Dendritic cell treated with granulocyte-macrophage colony-stimulating factor and Interleukin-4, amounts not matched to agents 40 ng/mL and 50 ng/mL, for 4 days (primary cell): Measurements from ENCODE around the gene TAF13.
A peak's percentile ranks its signal among the peaks of the same experiment; 100 is the strongest.
"Not testable (repeated sequence)": the region's sequence is repeated elsewhere in the genome, so short reads cannot be mapped to it uniquely, and the experiment has no call there.

Experiments used
- H3K27ac Mint-ChIP-seq: one replicate; pipeline ENCODE4 v1.8.0; 2022; ENCODE audit warnings: mild to moderate bottlenecking, mixed read lengths
- H3K27me3 Mint-ChIP-seq: one replicate; pipeline ENCODE4 v1.8.0; 2022; ENCODE audit warnings: mild to moderate bottlenecking, mixed read lengths
- H3K36me3 Mint-ChIP-seq: one replicate; pipeline ENCODE4 v1.8.0; 2022; ENCODE audit warnings: low read depth, mixed read lengths
- H3K4me1 Mint-ChIP-seq: one replicate; pipeline ENCODE4 v1.8.0; 2022; ENCODE audit warnings: low read depth, mixed read lengths
- H3K4me3 Mint-ChIP-seq: one replicate; pipeline ENCODE4 v1.8.0; 2022; ENCODE audit warnings: mild to moderate bottlenecking, moderate library complexity, mixed read lengths
- H3K9me3 Mint-ChIP-seq: one replicate; pipeline ENCODE4 v1.8.0; 2022; ENCODE audit warnings: mixed read lengths
- intact Hi-C: fragments of 100-400 bp; cut with micrococcal nuclease; formaldehyde crosslinking; loops from one replicate; pipeline ENCODE4 v1.15.0; 2022

Gene TAF13

DNA sequence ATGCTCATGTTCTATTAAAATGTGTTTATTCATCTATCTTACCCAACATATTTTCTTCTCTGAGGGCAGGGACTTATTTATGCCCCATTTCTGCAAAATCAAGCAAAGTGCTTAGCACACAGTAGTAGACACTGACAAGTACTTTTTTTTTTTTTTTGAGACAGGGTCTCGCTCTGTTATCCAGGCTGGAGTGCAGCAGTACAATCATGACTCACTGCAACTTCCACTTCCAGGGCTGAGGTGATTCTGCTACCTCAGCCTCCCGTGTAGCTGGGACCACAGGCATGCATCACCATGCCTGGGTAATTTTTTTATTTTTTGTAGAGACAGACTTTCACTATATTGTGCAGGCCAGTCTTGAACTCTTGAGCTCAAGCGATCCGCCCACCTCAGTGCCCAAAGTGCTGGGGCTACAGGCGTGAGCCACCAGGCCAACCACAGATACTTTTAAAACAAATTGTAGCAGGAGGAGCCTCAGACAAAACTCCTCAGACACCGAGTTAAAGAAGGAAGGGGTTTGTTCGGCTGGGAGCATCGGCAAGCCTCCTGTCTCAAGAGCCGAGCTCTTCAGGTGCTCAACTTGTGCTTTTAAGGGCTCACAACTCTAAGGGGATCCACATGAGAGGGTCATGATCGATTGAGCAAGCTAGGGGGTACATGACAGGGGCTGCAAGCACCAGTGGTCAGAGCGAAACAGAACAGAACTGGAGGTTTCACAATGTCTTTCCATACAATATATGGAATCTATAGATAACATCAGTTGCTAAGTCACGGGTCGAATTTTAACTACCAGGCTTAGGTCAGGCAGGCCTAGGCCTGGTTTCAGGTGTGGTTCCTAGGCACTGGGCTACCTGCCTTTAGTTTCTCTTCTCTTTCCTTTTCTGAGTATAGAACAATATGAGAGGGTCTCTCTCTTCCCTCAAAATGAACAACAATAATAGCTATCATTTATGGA lies 9.0 kb upstream of the TAF13 start:
- Mint-ChIP-seq H3K4me1 (peaks cover 15% of the 10 kb centered on the region), H3K27me3 (no peaks in the 10 kb centered on the region), H3K9me3 (no peaks in the 10 kb centered on the region), H3K4me3 (no peak overlapping the region), H3K36me3 (peaks cover under 1% of the 10 kb centered on the region), H3K27ac (no peak overlapping the region)
- intact Hi-C loops, result no loop called here

DNA sequence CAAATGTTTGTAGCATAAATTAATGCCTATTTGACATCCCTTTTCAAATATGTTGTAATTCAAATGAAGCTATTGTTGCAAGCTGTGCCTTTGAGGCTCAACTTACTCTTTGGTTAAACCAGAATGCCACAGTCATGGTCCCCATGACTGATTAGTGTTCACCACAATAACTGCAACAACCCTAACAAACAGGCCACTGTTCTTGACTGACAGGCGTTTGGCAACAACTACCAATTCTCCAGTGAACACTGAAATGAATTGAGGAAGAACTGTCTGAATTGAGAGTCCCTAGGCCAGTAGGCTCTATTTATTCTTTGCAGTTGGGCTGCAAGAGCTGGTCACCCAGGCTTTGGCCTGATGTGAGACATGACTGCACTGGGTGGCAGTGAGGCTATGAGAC lies 8.1 kb upstream of the TAF13 start:
- Mint-ChIP-seq H3K36me3 (no peaks in the 10 kb centered on the region), H3K9me3 (no peaks in the 10 kb centered on the region), H3K4me3 (no peak overlapping the region), H3K4me1 (peaks cover 6% of the 10 kb centered on the region), H3K27me3 (no peaks in the 10 kb centered on the region), H3K27ac (no peak overlapping the region)
- intact Hi-C loops, result no loop called here

DNA sequence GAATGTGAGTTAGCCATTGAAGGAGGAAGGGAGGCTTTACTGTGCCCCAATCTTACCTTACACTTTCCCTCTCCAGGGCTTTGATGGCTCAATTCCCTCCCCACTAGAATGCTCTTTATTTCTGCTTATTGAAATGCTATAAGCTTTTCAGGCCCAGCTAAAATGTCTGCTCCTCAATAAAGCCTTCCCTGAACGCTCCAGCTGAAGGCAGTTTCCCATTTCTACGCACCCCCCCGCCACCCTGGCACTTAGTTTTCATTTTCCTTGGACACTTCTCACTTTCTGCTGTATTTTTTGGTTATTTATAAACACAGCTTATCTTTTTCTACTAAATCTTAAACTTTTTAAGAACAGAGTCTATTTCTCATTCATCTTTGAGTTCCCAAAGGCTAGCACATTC lies 7.7 kb upstream of the TAF13 start:
- intact Hi-C loops, result no loop called here
- Mint-ChIP-seq H3K27me3 (no peaks in the 10 kb centered on the region), H3K4me3 (no peak overlapping the region)

DNA sequence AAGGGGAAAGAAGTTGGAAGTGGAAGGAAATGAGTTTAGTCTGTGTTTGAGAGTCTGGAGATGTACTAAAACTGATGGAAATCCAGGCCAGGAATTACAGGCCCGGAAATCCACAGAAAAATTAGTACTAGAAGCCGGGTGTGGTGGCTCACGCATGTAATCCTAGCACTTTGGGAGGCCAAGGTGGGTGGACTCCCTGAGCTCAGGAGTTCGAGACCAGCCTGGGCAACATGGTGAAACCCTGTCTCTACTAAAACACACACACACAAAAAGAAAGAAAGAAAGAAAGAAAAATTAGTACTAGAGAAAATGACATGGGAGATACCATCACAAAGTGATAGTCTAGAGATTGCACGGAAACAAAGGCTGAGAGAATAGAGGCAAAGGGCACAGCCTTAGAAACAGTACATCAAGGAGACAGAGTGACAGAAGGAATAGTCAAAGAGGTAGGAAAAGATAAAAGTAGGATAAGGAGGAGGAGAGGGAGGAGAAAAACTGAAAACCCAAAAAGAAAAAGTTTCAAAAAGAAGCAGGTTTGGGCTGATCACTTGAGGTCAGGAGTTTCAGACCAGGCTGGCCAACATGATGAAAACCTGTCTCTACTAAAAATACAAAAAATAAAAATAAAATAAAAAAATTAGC lies 4.8 kb upstream of the TAF13 start:
- Mint-ChIP-seq H3K4me1 (peaks cover 11% of the 10 kb centered on the region), H3K9me3 (no peaks in the 10 kb centered on the region), H3K36me3 (peaks cover 6% of the 10 kb centered on the region), H3K4me3 (no peak overlapping the region), H3K27me3 (no peaks in the 10 kb centered on the region), H3K27ac (peak overlapping the region; percentile 26)
- intact Hi-C loops, result no loop called here

More for the DNA sequence above, 7.7 kb upstream of the TAF13 start:
- Mint-ChIP-seq H3K36me3 (no peaks in the 10 kb centered on the region), H3K9me3 (no peaks in the 10 kb centered on the region), H3K27ac (no peak overlapping the region), H3K4me1 (peaks cover 6% of the 10 kb centered on the region)

DNA sequence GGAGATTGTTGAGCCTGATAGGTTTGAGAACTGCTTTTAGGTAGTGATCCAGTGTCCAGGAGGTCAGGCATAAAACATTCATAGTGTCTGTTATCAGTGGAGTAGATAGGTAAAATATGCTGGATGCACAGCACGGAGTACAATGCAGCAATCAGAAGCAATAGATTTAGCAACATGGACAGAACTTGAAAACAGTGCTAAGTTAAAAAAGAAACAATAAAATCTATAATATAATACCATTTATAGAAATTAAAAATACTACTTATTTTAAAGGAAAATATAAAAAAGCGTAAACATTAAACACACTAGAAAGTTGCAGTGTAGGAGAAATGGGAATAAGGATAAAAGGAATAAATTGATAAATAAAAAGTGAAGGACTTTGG lies 3.4 kb upstream of the TAF13 start:
- H3K9me3 Mint-ChIP-seq, result no peaks in the 10 kb centered on the region
- peaks cover 12% of the 10 kb centered on the region for H3K36me3 Mint-ChIP-seq

DNA sequence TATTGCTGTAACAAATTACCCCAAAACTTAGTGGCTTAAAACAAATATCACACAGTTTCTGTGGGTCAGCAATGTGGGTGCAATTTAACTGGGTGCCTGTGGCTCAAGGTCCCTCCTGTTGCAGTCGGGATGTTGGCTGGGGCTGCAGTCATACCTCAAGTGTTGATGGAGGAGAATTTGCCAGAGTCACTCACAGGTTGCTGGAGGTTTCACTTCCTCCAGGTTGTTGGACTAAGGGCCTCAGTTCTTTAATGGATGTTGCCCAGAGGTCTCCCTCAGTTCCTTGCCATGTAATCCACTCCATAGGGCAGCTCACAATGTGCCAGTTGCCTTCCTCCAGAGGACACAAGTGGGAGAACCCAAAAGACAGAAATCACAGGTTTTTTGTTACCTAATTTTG lies 2.5 kb upstream of the TAF13 start:
- Mint-ChIP-seq H3K9me3 (no peaks in the 10 kb centered on the region), H3K27me3 (no peaks in the 10 kb centered on the region), H3K27ac (no peak overlapping the region), H3K4me1 (peaks cover 21% of the 10 kb centered on the region), H3K4me3 (no peak overlapping the region), H3K36me3 (peaks cover 22% of the 10 kb centered on the region)
- intact Hi-C loops, result loop anchor here (5.0 kb wide), 1 partner anchor 36 kb away; the partner anchor contains the start of gene WDR47

More for the DNA sequence above, 3.4 kb upstream of the TAF13 start:
- no peak overlapping the region for H3K27ac Mint-ChIP-seq
- peaks cover 12% of the 10 kb centered on the region for H3K4me1 Mint-ChIP-seq
- no peaks in the 10 kb centered on the region for H3K27me3 Mint-ChIP-seq
- intact Hi-C loops, result loop anchor here (5.0 kb wide), 1 partner anchor 37 kb away; the partner anchor contains the start of gene WDR47
- H3K4me3 Mint-ChIP-seq, result no peak overlapping the region

DNA sequence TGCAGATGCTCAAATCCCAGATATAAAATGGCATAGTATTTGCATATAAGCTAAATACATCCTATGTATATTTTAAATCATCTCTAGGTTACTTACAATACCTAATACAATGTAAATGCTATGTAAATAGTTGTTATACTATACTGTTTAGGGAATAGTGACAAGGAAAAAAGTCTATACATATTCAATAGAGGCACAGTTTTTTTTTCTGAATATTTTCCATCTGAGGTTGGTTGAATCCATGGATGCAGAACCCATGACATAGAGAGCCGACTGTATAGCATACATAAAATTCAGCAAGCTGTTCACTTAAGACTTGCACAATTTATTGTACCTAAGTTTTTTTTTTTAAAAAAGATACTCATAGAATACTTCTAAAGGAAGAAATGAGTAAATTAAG lies 6.5 kb downstream of the TAF13 start:
- Mint-ChIP-seq H3K4me1 (peaks cover 12% of the 10 kb centered on the region), H3K27ac (no peak overlapping the region), H3K9me3 (no peaks in the 10 kb centered on the region), H3K4me3 (no peak overlapping the region), H3K36me3 (peaks cover 81% of the 10 kb centered on the region), H3K27me3 (no peaks in the 10 kb centered on the region)
- intact Hi-C loops, result no loop called here

DNA sequence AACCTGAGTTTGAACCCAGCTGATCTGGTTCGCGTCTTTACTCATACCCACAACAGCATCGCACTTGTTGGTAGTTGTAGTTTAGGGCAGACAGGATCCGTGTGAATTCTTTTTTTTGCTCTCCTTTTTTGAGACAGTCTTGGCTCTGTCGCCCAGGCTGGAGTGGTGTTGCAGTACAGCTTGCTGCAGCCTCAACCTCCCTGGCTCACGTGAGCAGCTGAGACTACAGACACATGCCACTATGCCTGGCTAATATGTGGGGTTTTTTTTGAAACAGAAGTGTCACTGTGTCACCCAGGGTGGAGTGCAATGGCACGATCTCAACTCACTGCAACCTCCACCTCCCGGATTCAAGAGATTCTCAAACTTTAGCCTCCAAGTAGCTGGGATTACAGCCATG lies 7.9 kb downstream of the TAF13 start:
- Mint-ChIP-seq H3K36me3 (peaks cover 78% of the 10 kb centered on the region), H3K27ac (no peak overlapping the region), H3K4me1 (no peaks in the 10 kb centered on the region), H3K27me3 (no peaks in the 10 kb centered on the region), H3K4me3 (no peak overlapping the region), H3K9me3 (no peaks in the 10 kb centered on the region)
- intact Hi-C loops, result no loop called here

DNA sequence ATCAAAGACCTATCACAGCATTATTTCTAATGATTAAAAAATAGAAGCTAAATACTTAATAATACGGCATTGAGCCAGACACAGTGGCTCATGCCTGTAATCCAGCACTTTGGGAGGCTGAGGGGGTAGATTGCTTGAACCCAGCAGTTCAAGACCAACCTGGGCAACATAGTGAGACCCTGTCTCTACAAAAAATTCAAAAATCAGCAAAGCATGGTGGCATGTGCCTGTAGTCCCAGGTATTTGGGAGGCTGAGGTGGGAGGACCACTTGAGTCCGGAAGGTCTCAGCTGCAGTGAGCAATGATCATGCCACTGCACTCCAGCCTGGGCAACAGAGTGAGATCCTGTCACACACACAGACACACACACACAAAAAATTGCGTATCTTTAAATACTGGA lies 10.7 kb downstream of the TAF13 start:
- Mint-ChIP-seq H3K4me1 (no peaks in the 10 kb centered on the region), H3K9me3 (no peaks in the 10 kb centered on the region), H3K4me3 (no peak overlapping the region), H3K36me3 (peaks cover 62% of the 10 kb centered on the region), H3K27me3 (no peaks in the 10 kb centered on the region), H3K27ac (no peak overlapping the region)
- intact Hi-C loops, result no loop called here

DNA sequence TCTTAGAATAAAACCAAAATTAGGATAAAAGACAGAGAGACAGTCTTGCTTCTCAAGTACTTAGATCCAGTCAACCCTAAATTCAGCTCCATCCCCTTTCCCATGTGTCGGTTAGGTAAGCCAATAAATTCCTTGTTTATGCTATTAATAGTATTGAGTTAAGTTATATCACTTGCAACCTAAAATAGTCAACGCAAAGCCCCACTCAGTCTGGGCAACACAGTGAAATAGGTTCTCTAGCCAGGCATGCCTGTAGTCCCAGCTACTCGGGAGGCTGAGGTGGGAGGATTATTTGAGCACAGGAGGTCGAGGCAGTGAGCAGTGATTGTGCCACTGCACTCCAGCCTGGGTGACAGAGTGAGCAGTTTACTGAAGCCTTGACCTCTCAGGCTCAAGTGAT lies 14.6 kb downstream of the TAF13 start:
- H3K27ac Mint-ChIP-seq, result no peak overlapping the region
- H3K4me1 Mint-ChIP-seq, result no peaks in the 10 kb centered on the region
- no peak overlapping the region for H3K4me3 Mint-ChIP-seq
- intact Hi-C loops, result no loop called here
- no peaks in the 10 kb centered on the region for H3K27me3 Mint-ChIP-seq
- H3K9me3 Mint-ChIP-seq, result no peaks in the 10 kb centered on the region
- peaks cover 30% of the 10 kb centered on the region for H3K36me3 Mint-ChIP-seq

DNA sequence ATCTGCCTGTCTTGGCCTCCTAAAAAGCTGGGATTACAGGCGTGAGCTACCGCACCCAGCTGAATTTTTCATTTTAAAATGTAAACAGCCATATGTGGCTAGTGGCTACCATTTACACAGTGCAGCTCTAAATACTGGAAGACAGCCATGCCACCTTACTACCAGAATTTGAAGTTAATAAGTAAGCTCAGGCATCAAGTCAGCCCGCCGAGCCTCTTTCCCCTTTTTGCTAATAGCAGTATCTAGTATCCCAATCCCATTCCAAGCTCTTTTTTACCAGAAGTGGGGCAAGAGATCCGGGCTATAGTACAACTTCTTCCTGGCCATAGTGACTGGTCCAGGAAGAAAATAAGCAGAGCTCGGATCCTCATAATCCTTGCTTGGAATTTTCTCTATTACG lies 15.1 kb downstream of the TAF13 start:
- peaks cover 26% of the 10 kb centered on the region for H3K36me3 Mint-ChIP-seq
- H3K4me3 Mint-ChIP-seq, result no peak overlapping the region
- intact Hi-C loops, result no loop called here
- no peak overlapping the region for H3K27ac Mint-ChIP-seq
- H3K9me3 Mint-ChIP-seq, result no peaks in the 10 kb centered on the region
- no peaks in the 10 kb centered on the region for H3K4me1 Mint-ChIP-seq
- H3K27me3 Mint-ChIP-seq, result no peaks in the 10 kb centered on the region

DNA sequence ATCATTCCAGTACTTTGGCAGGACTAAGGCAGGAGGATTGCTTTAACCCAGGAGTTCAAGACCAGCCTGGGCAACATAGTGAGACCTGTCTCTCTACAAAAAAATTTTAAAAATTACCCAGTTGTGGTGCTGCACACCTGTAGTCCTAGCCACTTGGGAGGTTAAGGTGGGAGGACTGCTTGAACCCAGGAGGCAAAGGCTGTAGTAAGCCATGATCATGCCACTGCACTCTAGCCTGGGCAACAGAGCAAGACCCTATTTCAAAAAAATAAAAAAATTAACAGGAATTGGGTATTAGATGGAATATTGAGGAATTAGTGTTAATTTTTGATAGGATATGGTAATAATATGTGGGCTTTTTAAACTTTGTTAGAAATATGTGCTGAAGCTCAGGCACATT lies 16.8 kb downstream of the TAF13 start:
- H3K9me3 Mint-ChIP-seq, result no peaks in the 10 kb centered on the region
- H3K4me3 Mint-ChIP-seq, result no peak overlapping the region
- intact Hi-C loops, result no loop called here
- H3K27me3 Mint-ChIP-seq, result no peaks in the 10 kb centered on the region
- H3K27ac Mint-ChIP-seq, result no peak overlapping the region
- no peaks in the 10 kb centered on the region for H3K4me1 Mint-ChIP-seq
- peaks cover 9% of the 10 kb centered on the region for H3K36me3 Mint-ChIP-seq

DNA sequence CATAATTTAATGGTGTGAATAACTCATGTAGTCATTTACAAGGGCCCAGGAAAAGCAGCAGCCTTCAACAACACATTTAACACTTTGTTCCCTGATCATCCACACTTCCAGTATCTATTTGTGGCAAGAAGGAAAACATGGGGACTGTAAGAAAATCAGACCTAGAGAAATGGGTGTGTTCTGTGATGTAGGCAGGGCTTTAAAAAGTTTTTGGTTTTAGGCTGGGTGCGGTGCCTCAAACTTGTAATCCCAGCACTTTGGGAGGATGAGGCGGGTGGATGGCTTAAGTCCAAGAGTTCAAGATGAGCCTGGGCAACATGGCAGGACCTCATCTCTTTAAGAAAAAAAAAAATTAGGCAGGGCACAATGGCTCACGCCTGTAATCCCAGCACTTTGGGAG lies 19.7 kb downstream of the TAF13 start:
- no peak overlapping the region for H3K27ac Mint-ChIP-seq
- no peaks in the 10 kb centered on the region for H3K4me1 Mint-ChIP-seq
- H3K9me3 Mint-ChIP-seq, result no peaks in the 10 kb centered on the region
- peaks cover 6% of the 10 kb centered on the region for H3K27me3 Mint-ChIP-seq
- intact Hi-C loops, result no loop called here
- H3K36me3 Mint-ChIP-seq, result no peaks in the 10 kb centered on the region
- no peak overlapping the region for H3K4me3 Mint-ChIP-seq

DNA sequence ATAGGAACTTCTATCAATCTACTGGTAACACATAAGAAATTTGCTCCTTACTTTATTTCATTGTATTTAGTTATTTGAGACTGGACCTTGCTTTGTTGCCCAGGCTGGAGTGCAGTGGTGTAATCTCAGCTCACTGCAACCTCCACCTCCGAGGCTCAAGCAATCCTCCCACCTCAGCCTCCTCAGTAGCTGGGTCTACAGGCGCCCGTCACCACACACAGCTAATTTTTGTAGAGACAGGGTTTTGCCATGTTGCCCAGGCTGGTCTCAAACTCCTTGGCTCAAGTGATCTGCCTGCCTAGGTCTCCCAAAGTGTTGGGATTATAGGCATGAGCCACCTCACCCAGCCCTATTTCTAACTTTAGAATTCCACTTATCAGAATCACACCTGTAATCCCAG lies 23.7 kb downstream of the TAF13 start:
- H3K4me3 Mint-ChIP-seq, intact Hi-C loops, H3K36me3 Mint-ChIP-seq, H3K27ac Mint-ChIP-seq, H3K9me3 Mint-ChIP-seq, H3K4me1 Mint-ChIP-seq: not testable (repeated sequence)
- peaks cover 16% of the 10 kb centered on the region for H3K27me3 Mint-ChIP-seq
